ENCODE measurements around the gene RTKN2. TPM values are rescaled to one million over a fixed set of nuclear protein-coding genes. Genes with fewer than 3 reads are reported as not detected.
A peak's percentile ranks its signal among the peaks of the same experiment; 100 is the strongest.

Gene RTKN2
- total and polyA plus RNA-seq, 11 donors, result 0.01 to 0.14 (median 0.10) TPM; not detected in 5

DNA sequence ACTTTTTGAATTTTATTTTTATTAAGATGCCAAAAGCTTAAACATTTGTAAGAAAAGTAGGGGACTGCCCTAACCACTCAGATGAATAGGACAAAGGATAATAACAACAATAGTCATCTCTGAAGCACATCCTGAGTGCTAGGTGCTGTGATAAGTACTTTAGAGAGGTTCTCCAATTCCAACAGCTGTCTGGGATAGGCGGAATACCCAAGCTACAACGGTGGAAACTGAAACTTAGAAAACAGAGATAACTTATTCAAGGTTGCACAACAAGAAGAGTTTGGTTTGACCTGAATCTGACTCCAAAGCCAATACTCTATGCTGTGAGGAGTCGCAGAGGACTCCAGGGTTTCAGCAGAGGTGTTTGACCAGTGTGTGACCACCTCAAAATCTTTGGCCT is 2.0 kb downstream of the RTKN2 start:
- DNase-seq, result no peak
- H3K4me3 ChIP-seq, result no peak overlapping the region
- H3K9me3 ChIP-seq, result no peaks in the 10 kb centered on the region
- no peak overlapping the region for H3K27ac ChIP-seq
- intact Hi-C loops (cut with DNase I), result no loop called here
- peaks cover 0 to 16% (median 6%) of the 10 kb centered on the region in 12 donors for H3K4me1 ChIP-seq
- 74 to 80% (median 75%) methylated on average over 3 of the region's 3 CpGs for WGBS, 4 donors
- no peaks in the 10 kb centered on the region for H3K36me3 ChIP-seq
- no peak for ATAC-seq
- TF ChIP-seq, protein P1, sequence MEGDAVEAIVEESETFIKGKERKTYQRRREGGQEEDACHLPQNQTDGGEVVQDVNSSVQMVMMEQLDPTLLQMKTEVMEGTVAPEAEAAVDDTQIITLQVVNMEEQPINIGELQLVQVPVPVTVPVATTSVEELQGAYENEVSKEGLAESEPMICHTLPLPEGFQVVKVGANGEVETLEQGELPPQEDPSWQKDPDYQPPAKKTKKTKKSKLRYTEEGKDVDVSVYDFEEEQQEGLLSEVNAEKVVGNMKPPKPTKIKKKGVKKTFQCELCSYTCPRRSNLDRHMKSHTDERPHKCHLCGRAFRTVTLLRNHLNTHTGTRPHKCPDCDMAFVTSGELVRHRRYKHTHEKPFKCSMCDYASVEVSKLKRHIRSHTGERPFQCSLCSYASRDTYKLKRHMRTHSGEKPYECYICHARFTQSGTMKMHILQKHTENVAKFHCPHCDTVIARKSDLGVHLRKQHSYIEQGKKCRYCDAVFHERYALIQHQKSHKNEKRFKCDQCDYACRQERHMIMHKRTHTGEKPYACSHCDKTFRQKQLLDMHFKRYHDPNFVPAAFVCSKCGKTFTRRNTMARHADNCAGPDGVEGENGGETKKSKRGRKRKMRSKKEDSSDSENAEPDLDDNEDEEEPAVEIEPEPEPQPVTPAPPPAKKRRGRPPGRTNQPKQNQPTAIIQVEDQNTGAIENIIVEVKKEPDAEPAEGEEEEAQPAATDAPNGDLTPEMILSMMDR (IDR thresholded peaks at IDR 0.05), result no peak
- no peak for TF ChIP-seq POLR2A (IDR thresholded peaks at IDR 0.05)
- H3K27me3 ChIP-seq, result peaks cover 0 to 27% (median 4%) of the 10 kb centered on the region in 9 donors

DNA sequence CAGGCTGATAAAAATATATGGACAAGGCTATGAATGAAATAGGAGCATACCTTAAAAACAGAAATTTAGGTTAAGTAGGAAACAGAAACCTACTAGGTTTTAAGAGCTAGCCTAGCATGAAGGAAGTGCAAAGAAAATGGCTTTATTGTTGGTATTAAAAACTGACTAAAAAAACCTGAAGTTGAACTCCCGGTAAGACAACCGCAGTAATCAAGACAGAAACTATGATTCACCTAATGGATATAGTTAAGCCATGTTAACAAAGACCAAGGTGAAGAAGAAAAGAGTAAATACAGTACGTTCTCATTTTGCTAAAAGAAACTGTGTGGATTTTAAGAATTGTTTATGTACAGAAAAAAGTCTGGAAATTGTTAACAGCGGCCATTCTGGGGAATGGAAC is 2.5 kb downstream of the RTKN2 start:
- H3K9me3 ChIP-seq, result no peaks in the 10 kb centered on the region
- WGBS, 4 donors, result 68 to 94% (median 76%) methylated on average over 4 of the region's 4 CpGs
- peaks cover 0 to 16% (median 6%) of the 10 kb centered on the region in 12 donors for H3K4me1 ChIP-seq
- H3K27me3 ChIP-seq, result peaks cover 0 to 27% (median 4%) of the 10 kb centered on the region in 9 donors
- no peak for DNase-seq
- no peaks in the 10 kb centered on the region for H3K36me3 ChIP-seq
- TF ChIP-seq, protein P1 (IDR thresholded peaks at IDR 0.05), result no peak
- no peak for TF ChIP-seq POLR2A (IDR thresholded peaks at IDR 0.05)
- no peak for ATAC-seq
- no peak overlapping the region for H3K27ac ChIP-seq
- intact Hi-C loops (cut with DNase I), result no loop called here
- H3K4me3 ChIP-seq, result no peak overlapping the region

DNA sequence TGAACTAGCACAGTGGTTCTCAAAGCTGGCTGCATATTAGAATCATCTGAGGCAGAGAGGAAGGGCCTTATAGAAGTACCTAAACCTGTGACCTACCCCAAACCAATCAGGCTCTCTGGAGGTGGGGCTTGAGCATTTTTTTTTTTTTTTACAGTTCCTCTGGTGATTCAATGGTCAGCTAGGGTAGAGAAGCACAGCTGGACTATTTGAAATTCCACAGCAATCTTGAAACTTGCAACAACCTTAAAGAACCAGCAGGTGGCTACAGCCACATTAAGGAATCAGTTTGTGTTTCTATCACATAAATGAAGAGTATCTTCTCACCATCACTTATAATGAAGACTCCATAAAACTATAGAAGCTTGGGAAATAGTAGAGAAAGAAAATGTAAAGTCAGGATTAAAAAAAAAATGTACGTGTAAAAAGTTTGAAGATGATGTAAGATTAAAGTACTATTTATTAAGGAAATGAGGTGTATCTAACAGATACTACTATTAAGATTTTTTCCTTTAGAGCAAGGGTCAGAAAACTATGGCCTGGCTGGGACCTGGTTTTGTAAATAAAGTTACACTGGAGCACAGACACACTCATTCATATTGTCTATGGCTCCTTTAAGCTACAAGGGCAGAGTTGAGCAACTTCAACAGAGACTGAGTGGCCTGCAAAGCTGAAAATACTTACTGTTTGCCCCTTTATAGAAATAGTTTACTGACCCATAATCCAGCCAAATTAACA is 3.8 kb downstream of the RTKN2 start:
- Histone ChIP-seq H3K9me3 (no peaks in the 10 kb centered on the region), H3K36me3 (no peaks in the 10 kb centered on the region), H3K4me3 (no peak overlapping the region), H3K27ac (no peak overlapping the region), H3K27me3 (peaks cover 0 to 19% (median 4%) of the 10 kb centered on the region in 9 donors), H3K4me1 (peaks cover 0 to 16% (median 6%) of the 10 kb centered on the region in 12 donors)
- TF ChIP-seq, protein P1 (IDR thresholded peaks at IDR 0.05), result peak in 11 of 12 donors; percentile 29 to 61 (median 44)
- no peak for TF ChIP-seq POLR2A (IDR thresholded peaks at IDR 0.05)
- WGBS, 4 donors, result 27 to 44% (median 33%) methylated on average over 1 of the region's 1 CpG
- DNase-seq (no peak), ATAC-seq (peak in 3 of 4 donors; percentile 43 to 73 (median 63))
- intact Hi-C loops (cut with DNase I), result no loop called here

DNA sequence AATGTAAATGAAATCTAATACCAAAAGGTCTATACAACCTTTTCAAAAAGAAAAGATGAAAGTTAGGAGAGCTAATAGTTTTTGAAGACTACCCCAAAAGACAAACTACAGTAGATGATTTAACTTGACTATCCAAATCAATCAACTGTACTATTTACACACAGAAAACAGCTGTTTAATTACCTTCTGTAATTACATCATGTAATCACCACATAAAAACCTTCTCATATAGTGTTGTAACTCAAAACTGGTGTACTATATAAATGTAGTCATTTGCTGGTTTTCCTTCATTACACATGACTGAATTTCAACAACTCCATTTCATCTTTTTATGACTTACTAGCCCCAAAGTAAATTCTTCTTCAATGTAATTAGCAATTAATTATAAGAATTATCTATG is 4.5 kb downstream of the RTKN2 start:
- TF ChIP-seq POLR2A (IDR thresholded peaks at IDR 0.05), result no peak
- TF ChIP-seq, protein P1 (IDR thresholded peaks at IDR 0.05), result no peak

More for the DNA sequence above, 4.5 kb downstream of the RTKN2 start:
- Histone ChIP-seq H3K4me1 (peaks cover 0 to 13% (median 6%) of the 10 kb centered on the region in 12 donors), H3K27ac (no peak overlapping the region), H3K27me3 (peaks cover 0 to 16% (median 4%) of the 10 kb centered on the region in 9 donors), H3K4me3 (no peak overlapping the region), H3K9me3 (no peaks in the 10 kb centered on the region), H3K36me3 (no peaks in the 10 kb centered on the region)
- intact Hi-C loops (cut with DNase I), result no loop called here
- DNase-seq (no peak), ATAC-seq (no peak)
